ENCODE measurements around the gene STH.

DNA sequence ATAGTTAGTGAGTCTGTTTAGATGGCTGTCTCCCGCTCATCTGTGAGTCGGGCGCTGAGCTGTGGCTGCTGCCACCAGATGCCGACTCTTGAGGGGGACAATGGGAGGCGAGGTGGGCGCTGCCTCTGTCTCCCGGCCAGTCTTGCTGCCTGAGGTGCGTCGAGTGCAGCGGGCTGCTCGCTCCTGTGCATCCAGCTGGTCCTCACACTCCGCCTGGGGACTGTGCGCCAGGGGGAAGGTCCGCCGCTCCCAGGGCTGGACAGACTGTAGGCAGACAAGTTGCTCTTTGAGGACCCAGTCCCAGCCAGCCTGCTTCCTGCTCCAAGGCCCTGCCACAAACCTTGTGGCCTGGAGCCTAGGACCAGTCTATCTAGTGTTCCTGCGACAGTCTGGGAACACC lies 32.4 kb downstream of the STH start:
- TF ChIP-seq CTCF (IDR thresholded peaks at IDR 0.05 in 8 of 11, conservative IDR thresholded peaks at IDR 0.05 in 3 of 11): no peak
- TF ChIP-seq POLR2A (IDR thresholded peaks at IDR 0.05): no peak
- TF ChIP-seq POLR2AphosphoS5 (IDR thresholded peaks at IDR 0.05): peak in 2 of 3 donors; percentile 37 to 71
